Esophagus muscularis mucosa (tissue), 4 donors: Measurements from ENCODE around the gene COL25A1. TPM values are rescaled to one million over a fixed set of nuclear protein-coding genes. Genes with fewer than 3 reads are reported as not detected.

Experiments used
- DNase-seq: peaks from one replicate; pipeline ENCODE4 v3.0.0-alpha.2; 2017; ENCODE audit errors: extremely low spot score
- H3K27ac ChIP-seq, 4 donors: fragments of 200-600 bp; sonication (generic); replicated peaks in 1 of 4; 1 replicate in 3 of 4; 2 replicates in 1 of 4; pipeline ENCODE4 v1.5.1; 2016 to 2019; ENCODE audit warnings: mild to moderate bottlenecking in 1 of 4
- H3K27me3 ChIP-seq, 4 donors: fragments of 200-600 bp; sonication (generic); one replicate each; pipeline versions ENCODE4 v1.5.1 to v1.6.0; 2016 to 2019
- H3K36me3 ChIP-seq, 4 donors: fragments of 200-600 bp; sonication (generic); one replicate each; pipeline ENCODE4 v1.5.1; 2016 to 2019
- H3K4me1 ChIP-seq, 4 donors: fragments of 200-600 bp; sonication (generic); one replicate each; pipeline ENCODE4 v1.5.1; 2016 to 2019
- H3K4me3 ChIP-seq, 4 donors: fragments of 200-600 bp; sonication (generic); 1 replicate in 2 of 4; 2 replicates in 2 of 4; pipeline ENCODE4 v1.5.1; 2016 to 2019; ENCODE audit warnings: mild to moderate bottlenecking in 4 of 4, moderate library complexity in 1 of 4
- H3K9me3 ChIP-seq, 4 donors: fragments of 200-600 bp; sonication (generic); 1 replicate in 3 of 4; 2 replicates in 1 of 4; pipeline ENCODE4 v1.5.1; 2016 to 2019
- CTCF ChIP-seq, 3 experiments: fragments of 200-600 bp in 2 of 3; fragments of 450-650 bp in 1 of 3; sonication (generic) in 2 of 3; IDR thresholded peaks; one replicate each; pipeline ENCODE4 v1.5.1; 2017 to 2019; ENCODE audit warnings: antibody characterized with exemption in 3 of 3, mild to moderate bottlenecking in 2 of 3, moderate library complexity in 1 of 3
- EP300 ChIP-seq: sonication (generic); formaldehyde crosslinking; IDR thresholded peaks from one replicate; pipeline ENCODE4 v1.6.1; 2017; ENCODE audit warnings: antibody characterized with exemption
- POLR2A ChIP-seq: fragments of 450-650 bp; IDR thresholded peaks from one replicate; pipeline ENCODE4 v1.6.1; 2017; ENCODE audit warnings: antibody characterized with exemption, moderate library complexity, mild to moderate bottlenecking, low read depth
- POLR2AphosphoS5 ChIP-seq, 2 donors: sonication (generic); formaldehyde crosslinking; IDR thresholded peaks; one replicate each; pipeline ENCODE4 v1.6.1; 2017; ENCODE audit warnings: antibody characterized with exemption in 2 of 2
- WGBS: methylation state at CpG from one replicate; pipeline ENCODE4 v1.1.5; 2018; 5-methylcytosine and 5-hydroxymethylcytosine counted together
- intact Hi-C: fragments of 100-400 bp; cut with DNase I; formaldehyde crosslinking; loops from one replicate; pipeline ENCODE4 v1.15.1; 2023
- total RNA-seq, 4 donors: library from RNA; depleted of rRNA; stranded (reverse); fragments of >200 nt; gene quantifications; one replicate each; pipeline versions ENCODE4 v1.1.0 to v1.2.1, GENCODE V29; 2016

The COL25A1 gene
- total RNA-seq, 4 donors from 2014 or later, result 1.0 to 3.7 (median 2.0) TPM

- intact Hi-C loops, result no loop called here
- no peak overlapping the region for H3K4me3 ChIP-seq
- TF ChIP-seq POLR2A, result no peak
- TF ChIP-seq POLR2AphosphoS5 (IDR thresholded peaks at IDR 0.05), result no peak
- TF ChIP-seq CTCF (IDR thresholded peaks at IDR 0.05), result no peak
- no peak for TF ChIP-seq EP300
- 62% methylated on average over 1 of the region's 1 CpG for WGBS
- DNase-seq, result no peak
- no peak overlapping the region for H3K27ac ChIP-seq
- no peaks in the 10 kb centered on the region for H3K4me1 ChIP-seq
- H3K27me3 ChIP-seq, result no peaks in the 10 kb centered on the region
- no peaks in the 10 kb centered on the region for H3K36me3 ChIP-seq
- no peaks in the 10 kb centered on the region for H3K9me3 ChIP-seq
Observed at GRCh38 chr4:108852691-108853090, 449.8 kb downstream of the COL25A1 start.

GRCh38 chr4:108851366-108851765 lies 451.1 kb downstream of the COL25A1 start:
- 49% methylated on average over 2 of the region's 2 CpGs for WGBS
- DNase-seq, result no peak
- intact Hi-C loops, result no loop called here
- no peak overlapping the region for H3K4me3 ChIP-seq
- H3K36me3 ChIP-seq, result no peaks in the 10 kb centered on the region
- H3K9me3 ChIP-seq, result no peaks in the 10 kb centered on the region
- H3K4me1 ChIP-seq, result no peaks in the 10 kb centered on the region
- no peak overlapping the region for H3K27ac ChIP-seq
- H3K27me3 ChIP-seq, result no peaks in the 10 kb centered on the region
- TF ChIP-seq EP300 (no peak), POLR2A (no peak), POLR2AphosphoS5 (IDR thresholded peaks at IDR 0.05) (no peak), CTCF (IDR thresholded peaks at IDR 0.05) (no peak)

GRCh38 chr4:108850219-108850649 lies 452.2 kb downstream of the COL25A1 start:
- H3K4me1 ChIP-seq, result no peaks in the 10 kb centered on the region
- DNase-seq, result no peak
- H3K27ac ChIP-seq, result no peak overlapping the region
- H3K9me3 ChIP-seq, result no peaks in the 10 kb centered on the region
- H3K27me3 ChIP-seq, result no peaks in the 10 kb centered on the region
- no peak for TF ChIP-seq EP300
- TF ChIP-seq CTCF (IDR thresholded peaks at IDR 0.05), result no peak
- TF ChIP-seq POLR2AphosphoS5 (IDR thresholded peaks at IDR 0.05), result no peak
- TF ChIP-seq POLR2A, result no peak
- intact Hi-C loops, result no loop called here
- WGBS, result 80% methylated on average over 1 of the region's 1 CpG
- no peaks in the 10 kb centered on the region for H3K36me3 ChIP-seq
- H3K4me3 ChIP-seq, result no peak overlapping the region

- TF ChIP-seq POLR2A, result no peak
- TF ChIP-seq CTCF (IDR thresholded peaks at IDR 0.05), result no peak
- no peak for TF ChIP-seq EP300
- no peaks in the 10 kb centered on the region for H3K27me3 ChIP-seq
- no peaks in the 10 kb centered on the region for H3K9me3 ChIP-seq
- no peaks in the 10 kb centered on the region for H3K36me3 ChIP-seq
- intact Hi-C loops, result no loop called here
- H3K4me3 ChIP-seq, result no peak overlapping the region
- no peak overlapping the region for H3K27ac ChIP-seq
- no peak for DNase-seq
- H3K4me1 ChIP-seq, result no peaks in the 10 kb centered on the region
- 72% methylated on average over 3 of the region's 3 CpGs for WGBS
Observed at GRCh38 chr4:108849611-108850168, 452.8 kb downstream of the COL25A1 start.

GRCh38 chr4:108846568-108846967 lies 455.9 kb downstream of the COL25A1 start:
- intact Hi-C loops, result no loop called here
- no peak for DNase-seq
- 77% methylated on average over 2 of the region's 2 CpGs for WGBS
- Histone ChIP-seq H3K4me1 (no peaks in the 10 kb centered on the region), H3K9me3 (no peaks in the 10 kb centered on the region), H3K27ac (no peak overlapping the region), H3K4me3 (no peak overlapping the region), H3K36me3 (no peaks in the 10 kb centered on the region), H3K27me3 (no peaks in the 10 kb centered on the region)
- TF ChIP-seq CTCF (IDR thresholded peaks at IDR 0.05) (no peak), POLR2A (no peak), POLR2AphosphoS5 (IDR thresholded peaks at IDR 0.05) (no peak), EP300 (no peak)
